ENCODE measurements around the gene MYO5C. TPM values are rescaled to one million over a fixed set of nuclear protein-coding genes. Genes with fewer than 3 reads are reported as not detected.

Gene MYO5C
- total RNA-seq, 6 experiments from 2014 or later, result 0.02 to 0.10 TPM; not detected in 4

- H3K27me3 Mint-ChIP-seq (ENCODE audit: insufficient read depth), result peaks cover 6% of the 10 kb centered on the region; the same call in 1 of the 2 replicates
- no peak for DNase-seq
Observed at GRCh38 chr15:52186651-52187486, 108.7 kb downstream of the MYO5C start.

DNA sequence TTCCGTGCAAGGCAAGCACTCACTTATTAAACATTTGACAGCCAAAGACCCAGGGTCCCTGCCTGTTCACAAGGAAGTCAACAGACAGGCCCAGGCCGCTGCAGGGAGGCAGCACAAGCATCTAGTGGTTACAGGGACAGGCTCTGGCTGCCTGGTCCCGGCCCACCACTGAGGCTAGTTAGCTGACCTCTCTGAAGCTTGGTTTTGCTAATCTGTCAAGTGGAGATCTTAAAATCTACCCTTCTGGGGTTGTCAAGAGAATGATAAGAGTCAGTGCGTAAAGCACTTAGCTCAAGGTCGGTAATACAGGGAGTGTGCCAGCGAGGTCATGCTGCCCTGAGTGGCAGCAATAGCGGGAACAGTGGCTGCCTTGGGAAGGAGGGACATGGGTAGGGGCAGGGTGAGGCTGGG, 110.4 kb downstream of the MYO5C start:
- DNase-seq, result no peak
- Mint-ChIP-seq H3K27ac (no peak overlapping the region), H3K27me3 (ENCODE audit: insufficient read depth) (peaks cover 7% of the 10 kb centered on the region; the same call in 1 of the 2 replicates), H3K4me1 (ENCODE audit: low read depth) (peaks cover 13% of the 10 kb centered on the region), H3K4me3 (no peak overlapping the region), H3K36me3 (ENCODE audit: low read depth) (no peaks in the 10 kb centered on the region), H3K9me3 (no peaks in the 10 kb centered on the region)
- TF ChIP-seq, protein P1, sequence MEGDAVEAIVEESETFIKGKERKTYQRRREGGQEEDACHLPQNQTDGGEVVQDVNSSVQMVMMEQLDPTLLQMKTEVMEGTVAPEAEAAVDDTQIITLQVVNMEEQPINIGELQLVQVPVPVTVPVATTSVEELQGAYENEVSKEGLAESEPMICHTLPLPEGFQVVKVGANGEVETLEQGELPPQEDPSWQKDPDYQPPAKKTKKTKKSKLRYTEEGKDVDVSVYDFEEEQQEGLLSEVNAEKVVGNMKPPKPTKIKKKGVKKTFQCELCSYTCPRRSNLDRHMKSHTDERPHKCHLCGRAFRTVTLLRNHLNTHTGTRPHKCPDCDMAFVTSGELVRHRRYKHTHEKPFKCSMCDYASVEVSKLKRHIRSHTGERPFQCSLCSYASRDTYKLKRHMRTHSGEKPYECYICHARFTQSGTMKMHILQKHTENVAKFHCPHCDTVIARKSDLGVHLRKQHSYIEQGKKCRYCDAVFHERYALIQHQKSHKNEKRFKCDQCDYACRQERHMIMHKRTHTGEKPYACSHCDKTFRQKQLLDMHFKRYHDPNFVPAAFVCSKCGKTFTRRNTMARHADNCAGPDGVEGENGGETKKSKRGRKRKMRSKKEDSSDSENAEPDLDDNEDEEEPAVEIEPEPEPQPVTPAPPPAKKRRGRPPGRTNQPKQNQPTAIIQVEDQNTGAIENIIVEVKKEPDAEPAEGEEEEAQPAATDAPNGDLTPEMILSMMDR (IDR thresholded peaks at IDR 0.05), result no peak

More at GRCh38 chr15:52186651-52187486, 108.7 kb downstream of the MYO5C start:
- H3K27ac Mint-ChIP-seq, result no peak overlapping the region
- H3K4me1 Mint-ChIP-seq (ENCODE audit: low read depth), result peaks cover 6% of the 10 kb centered on the region; the same call in 1 of the 2 replicates
- H3K36me3 Mint-ChIP-seq (ENCODE audit: low read depth), result no peaks in the 10 kb centered on the region
- H3K4me3 Mint-ChIP-seq, result no peak overlapping the region
- TF ChIP-seq, protein P1 (IDR thresholded peaks at IDR 0.05), result no peak
- no peaks in the 10 kb centered on the region for H3K9me3 Mint-ChIP-seq

DNA sequence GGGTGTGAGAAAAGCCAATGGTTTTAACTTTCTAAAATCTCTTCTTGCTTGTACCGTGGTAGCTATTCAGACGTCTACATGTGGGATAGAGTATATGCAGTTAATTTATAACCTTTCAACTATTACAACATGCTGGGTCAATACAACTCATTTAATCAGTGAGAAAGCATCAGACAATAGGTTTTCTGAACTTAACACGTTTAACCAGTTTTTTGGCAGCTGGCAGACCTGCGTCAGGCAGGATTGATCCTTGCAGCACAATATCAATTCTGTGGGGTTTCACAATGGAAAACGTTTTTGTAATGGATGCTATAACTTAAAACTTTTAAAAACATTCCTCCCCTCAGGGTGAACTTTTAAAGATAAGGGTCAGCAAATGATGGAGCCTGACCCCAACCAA, 110.9 kb downstream of the MYO5C start:
- peaks cover 7% of the 10 kb centered on the region; the same call in 1 of the 2 replicates for H3K27me3 Mint-ChIP-seq (ENCODE audit: insufficient read depth)
- no peak for DNase-seq
- no peak overlapping the region for H3K4me3 Mint-ChIP-seq
- H3K36me3 Mint-ChIP-seq (ENCODE audit: low read depth), result no peaks in the 10 kb centered on the region
- TF ChIP-seq, protein P1 (IDR thresholded peaks at IDR 0.05), result no peak
- H3K4me1 Mint-ChIP-seq (ENCODE audit: low read depth), result peaks cover 11% of the 10 kb centered on the region
- H3K27ac Mint-ChIP-seq, result no peak overlapping the region
- H3K9me3 Mint-ChIP-seq, result no peaks in the 10 kb centered on the region

GRCh38 chr15:52183562-52184173, 111.9 kb downstream of the MYO5C start:
- Mint-ChIP-seq H3K36me3 (ENCODE audit: low read depth) (no peaks in the 10 kb centered on the region), H3K9me3 (no peaks in the 10 kb centered on the region), H3K27ac (no peak overlapping the region), H3K27me3 (ENCODE audit: insufficient read depth) (peaks cover 7% of the 10 kb centered on the region; the same call in 1 of the 2 replicates), H3K4me3 (no peak overlapping the region), H3K4me1 (ENCODE audit: low read depth) (peaks cover 15% of the 10 kb centered on the region)
- TF ChIP-seq, protein P1 (IDR thresholded peaks at IDR 0.05), result peak; percentile 80
- DNase-seq, result peak; percentile 21

- H3K27me3 Mint-ChIP-seq (ENCODE audit: insufficient read depth), result peaks cover 7% of the 10 kb centered on the region; the same call in 1 of the 2 replicates
- no peak overlapping the region for H3K4me3 Mint-ChIP-seq
- no peak overlapping the region for H3K27ac Mint-ChIP-seq
- peaks cover 23% of the 10 kb centered on the region for H3K4me1 Mint-ChIP-seq (ENCODE audit: low read depth)
- H3K36me3 Mint-ChIP-seq (ENCODE audit: low read depth), result no peaks in the 10 kb centered on the region
- no peaks in the 10 kb centered on the region for H3K9me3 Mint-ChIP-seq
- TF ChIP-seq, protein P1 (IDR thresholded peaks at IDR 0.05), result no peak
- no peak for DNase-seq
Observed at GRCh38 chr15:52181938-52182780, 113.4 kb downstream of the MYO5C start.
